Hematopoietic multipotent progenitor cell treated with erythropoietin and hydrocortisone succinate and interleukin-3 and kit ligand, for 6 days (in vitro differentiated cells): ENCODE results near the gene TEC.

Experiments
- DNase-seq: peaks from one replicate; pipeline ENCODE4 v3.0.0-alpha.2; 2015

TEC gene

GRCh38 chr4:48267574-48267973 is 2.1 kb downstream of the TEC start:
- DNase-seq, result no peak

GRCh38 chr4:48266781-48267180 is 2.9 kb downstream of the TEC start:
- no peak for DNase-seq

- DNase-seq, result peak; percentile 18
These were observed 6.7 kb downstream of the TEC start for GRCh38 chr4:48262926-48263325.

GRCh38 chr4:48262484-48262883 is 7.2 kb downstream of the TEC start:
- peak; percentile 0 for DNase-seq

GRCh38 chr4:48261281-48261680 is 8.4 kb downstream of the TEC start:
- peak; percentile 9 for DNase-seq

- DNase-seq, result peak; percentile 1
These were observed 9.9 kb downstream of the TEC start for GRCh38 chr4:48259748-48260147.

- DNase-seq, result no peak
These were observed 10.7 kb downstream of the TEC start for GRCh38 chr4:48258845-48259397.

- DNase-seq, result peak; percentile 41
These were observed 13.7 kb downstream of the TEC start for GRCh38 chr4:48255959-48256342.

GRCh38 chr4:48255072-48255958 is 14.3 kb downstream of the TEC start:
- DNase-seq, result peak; percentile 87

- DNase-seq, result peak; percentile 89
These were observed 15.1 kb downstream of the TEC start for GRCh38 chr4:48254381-48255071.

GRCh38 chr4:48252313-48252712 is 17.3 kb downstream of the TEC start:
- DNase-seq, result no peak

- no peak for DNase-seq
These were observed 18.7 kb downstream of the TEC start for GRCh38 chr4:48250980-48251379.

- DNase-seq, result no peak
These were observed 19.3 kb downstream of the TEC start for GRCh38 chr4:48250343-48250742.

- DNase-seq, result no peak
These were observed 20.3 kb downstream of the TEC start for GRCh38 chr4:48249378-48249777.

- no peak for DNase-seq
These were observed 21.1 kb downstream of the TEC start for GRCh38 chr4:48248559-48248953.

- no peak for DNase-seq
These were observed 21.6 kb downstream of the TEC start for GRCh38 chr4:48247878-48248558.

- peak; percentile 82 for DNase-seq
These were observed 22.3 kb downstream of the TEC start for GRCh38 chr4:48247142-48247877.

- peak; percentile 57 for DNase-seq
These were observed 25.0 kb downstream of the TEC start for GRCh38 chr4:48244665-48245064.

GRCh38 chr4:48243887-48244286 is 25.8 kb downstream of the TEC start:
- DNase-seq, result peak; percentile 66

GRCh38 chr4:48243429-48243828 is 26.2 kb downstream of the TEC start:
- peak; percentile 96 for DNase-seq

- DNase-seq, result peak; percentile 36
These were observed 27.0 kb downstream of the TEC start for GRCh38 chr4:48242511-48243195.

- DNase-seq, result no peak
These were observed 27.9 kb downstream of the TEC start for GRCh38 chr4:48241731-48242130.
